ENCODE results near the gene SGK2. TPM values are rescaled to one million over a fixed set of nuclear protein-coding genes. Genes with fewer than 3 reads are reported as not detected.

SGK2 gene
- total and polyA plus RNA-seq, 2 of the 13 experiments (the other 11 are each of a cell fraction or from before 2014, with no cell fraction given): 6.2 to 29.4 TPM

GRCh38 chr20:43590392-43591303 is 31.8 kb downstream of the SGK2 start, which contains the start of gene IFT52 (continued):
- peak; percentile 68 for TF ChIP-seq ZNF609 (CRISPR knock-in tag; IDR thresholded peaks at IDR 0.05; ENCODE audit: borderline replicate concordance)
- no peak for TF ChIP-seq ETS1 (CRISPR knock-in tag; IDR thresholded peaks at IDR 0.05)
- peak; percentile 44; the same call in 1 of the 2 replicates for TF ChIP-seq MNT (IDR thresholded peaks at IDR 0.05)
- TF ChIP-seq PBX2 (CRISPR knock-in tag; IDR thresholded peaks at IDR 0.05): no peak
- peak; percentile 64 for TF ChIP-seq FOXA3 (CRISPR knock-in tag; IDR thresholded peaks at IDR 0.05)
- TF ChIP-seq KLF12 (CRISPR knock-in tag; IDR thresholded peaks at IDR 0.05; ENCODE audit: borderline replicate concordance): peak; percentile 85; the same call in 1 of the 2 replicates
- TF ChIP-seq KLF13 (CRISPR knock-in tag; IDR thresholded peaks at IDR 0.05): no peak
- no peak; the same call in 1 of the 2 replicates for TF ChIP-seq IRF1 (CRISPR knock-in tag; IDR thresholded peaks at IDR 0.05; ENCODE audit: low read depth)
- TF ChIP-seq ZBTB4 (CRISPR knock-in tag; IDR thresholded peaks at IDR 0.05; ENCODE audit: borderline replicate concordance): no peak
- no peak; the same call in 1 of the 2 replicates for TF ChIP-seq ETV5 (CRISPR knock-in tag; IDR thresholded peaks at IDR 0.05; ENCODE audit: borderline replicate concordance)
- no peak; the same call in 1 of the 2 replicates for TF ChIP-seq REPIN1 (CRISPR knock-in tag; IDR thresholded peaks at IDR 0.05; ENCODE audit: borderline replicate concordance, low read depth)
- TF ChIP-seq ZNF124 (CRISPR knock-in tag; IDR thresholded peaks at IDR 0.05): peak; percentile 81; the same call in 1 of the 2 replicates
- peak; percentile 86; the same call in 1 of the 2 replicates for TF ChIP-seq ZNF543 (CRISPR knock-in tag; IDR thresholded peaks at IDR 0.05)
- TF ChIP-seq JUND (CRISPR knock-in tag; IDR thresholded peaks at IDR 0.05): no peak

Data from HepG2 (cell line).